Tibial artery (tissue), 4 donors: ENCODE results near the gene PPAT.
A peak's percentile ranks its signal among the peaks of the same experiment; 100 is the strongest.

Experiments
- DNase-seq, 2 donors: peaks; one replicate each; pipeline ENCODE4 v3.0.0-alpha.2; 2019
- H3K27ac ChIP-seq, 2 donors: fragments of 200-600 bp; sonication (generic) in 1 of 2; 1 replicate in 1 of 2; 2 replicates in 1 of 2; pipeline ENCODE4 v1.5.1; 2018 to 2019; ENCODE audit warnings: mild to moderate bottlenecking in 1 of 2
- H3K27me3 ChIP-seq, 2 donors: fragments of 200-600 bp; sonication (generic) in 1 of 2; one replicate each; pipeline versions ENCODE4 v1.5.1 to v1.6.0; 2016 to 2019
- H3K36me3 ChIP-seq, 3 donors: fragments of 200-600 bp; sonication (generic) in 2 of 3; one replicate each; pipeline ENCODE4 v1.5.1; 2016 to 2019; ENCODE audit warnings: mild to moderate bottlenecking in 2 of 3
- H3K4me1 ChIP-seq, 4 donors: fragments of 200-600 bp; sonication (generic) in 2 of 4; 1 replicate in 3 of 4; 2 replicates in 1 of 4; pipeline ENCODE4 v1.5.1; 2016 to 2019
- H3K4me3 ChIP-seq, 2 donors: fragments of 200-600 bp; sonication (generic) in 1 of 2; 1 replicate in 1 of 2; 2 replicates in 1 of 2; pipeline ENCODE4 v1.5.1; 2018 to 2019; ENCODE audit warnings: mild to moderate bottlenecking in 2 of 2
- H3K9me3 ChIP-seq, 3 donors: fragments of 200-600 bp; sonication (generic) in 1 of 3; one replicate each; pipeline ENCODE4 v1.5.1; 2016 to 2019
- CTCF ChIP-seq, 2 experiments: fragments of 200-600 bp in 1 of 2; fragments of 450-650 bp in 1 of 2; IDR thresholded peaks; one replicate each; pipeline ENCODE4 v1.5.1; 2017 to 2019; ENCODE audit warnings: antibody characterized with exemption in 2 of 2, mild to moderate bottlenecking in 1 of 2, moderate library complexity in 1 of 2
- intact Hi-C: fragments of 100-400 bp; cut with DNase I; formaldehyde crosslinking; loops from one replicate; pipeline ENCODE4 v1.15.0; 2023; ENCODE audit warnings: low total_unique reads

Gene PPAT

DNA sequence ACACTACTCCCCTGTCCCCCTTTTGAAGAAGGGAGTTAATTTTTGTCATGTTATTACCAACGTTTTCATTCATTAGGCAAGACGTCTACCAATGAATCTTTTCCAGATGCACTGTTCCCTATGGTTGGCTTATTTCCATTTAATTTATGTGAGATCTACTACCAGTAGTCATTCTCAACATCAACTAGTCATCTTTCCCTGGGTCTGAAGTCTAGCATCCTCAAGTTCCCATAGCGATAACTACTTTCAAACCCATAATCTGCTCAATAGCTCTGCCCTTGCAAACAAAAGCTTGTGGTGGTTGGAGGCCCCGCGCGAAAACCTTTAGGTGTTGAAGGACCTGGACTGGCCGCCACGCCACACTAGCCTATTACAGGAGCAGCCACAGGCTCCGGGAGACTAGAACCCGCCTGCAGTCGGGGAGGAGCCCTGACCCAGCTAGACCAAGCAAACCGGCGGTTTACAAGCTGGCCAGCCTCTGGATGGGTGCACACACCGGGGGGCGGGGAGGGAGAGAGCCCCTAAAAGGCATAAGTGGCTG, 746 bp downstream of the PPAT start:
- Histone ChIP-seq H3K4me3 (peak overlapping the region; percentile 80 to 82), H3K9me3 (no peaks in the 10 kb centered on the region), H3K27ac (peak overlapping the region; percentile 84 to 92), H3K4me1 (peaks cover 0 to 22% (median 10%) of the 10 kb centered on the region in 4 donors), H3K36me3 (no peaks in the 10 kb centered on the region), H3K27me3 (no peaks in the 10 kb centered on the region)
- intact Hi-C loops, result loop anchor here (2.0 to 10.0 kb wide), 2 partner anchors 32 to 360 kb away; partner anchors contain the start of gene SRP72
- peak in 1 of 2 donors; percentile 33 for DNase-seq
- TF ChIP-seq CTCF (IDR thresholded peaks at IDR 0.05), result no peak

- no peak for DNase-seq
- intact Hi-C loops, result loop anchor here (10.0 kb wide), 1 partner anchor 362 kb away; no protein-coding TSS in a partner anchor
Observed at GRCh38 chr4:56433280-56433679, 2.1 kb downstream of the PPAT start.

GRCh38 chr4:56430203-56430602, 5.2 kb downstream of the PPAT start:
- H3K4me3 ChIP-seq, result no peak overlapping the region
- no peaks in the 10 kb centered on the region for H3K27me3 ChIP-seq
- H3K9me3 ChIP-seq, result no peaks in the 10 kb centered on the region
- DNase-seq, result no peak
- H3K36me3 ChIP-seq, result no peaks in the 10 kb centered on the region
- H3K4me1 ChIP-seq, result peaks cover 0 to 13% (median 9%) of the 10 kb centered on the region in 4 donors
- no peak for TF ChIP-seq CTCF (IDR thresholded peaks at IDR 0.05)
- intact Hi-C loops, result loop anchor here (10.0 kb wide), 1 partner anchor 365 kb away; no protein-coding TSS in a partner anchor
- no peak overlapping the region for H3K27ac ChIP-seq

More at GRCh38 chr4:56433280-56433679, 2.1 kb downstream of the PPAT start:
- Histone ChIP-seq H3K27ac (no peak overlapping the region), H3K4me1 (peaks cover 0 to 22% (median 10%) of the 10 kb centered on the region in 4 donors), H3K4me3 (no peak overlapping the region), H3K9me3 (no peaks in the 10 kb centered on the region), H3K27me3 (no peaks in the 10 kb centered on the region), H3K36me3 (no peaks in the 10 kb centered on the region)
- no peak for TF ChIP-seq CTCF (IDR thresholded peaks at IDR 0.05)

DNA sequence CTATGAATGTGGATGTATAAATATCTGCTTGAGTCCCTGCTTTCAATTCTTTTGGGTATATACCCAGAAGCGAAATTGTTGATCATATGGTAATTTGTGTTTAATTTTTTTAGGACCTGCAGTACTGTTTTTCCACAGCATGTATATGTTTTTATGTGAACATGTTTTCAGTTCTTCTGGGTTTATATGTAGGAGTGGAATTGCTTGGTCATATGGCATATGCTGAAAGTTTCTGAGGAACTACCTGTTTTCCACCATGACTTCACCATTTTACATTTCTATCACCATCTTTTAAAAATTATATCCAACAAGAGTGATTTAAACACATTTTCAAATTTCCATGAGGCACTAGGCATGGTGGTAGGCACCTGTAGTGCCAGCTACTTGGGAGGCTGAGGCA, 8.2 kb downstream of the PPAT start:
- TF ChIP-seq CTCF (IDR thresholded peaks at IDR 0.05), result no peak
- no peak overlapping the region for H3K4me3 ChIP-seq
- intact Hi-C loops, result loop anchor here (5.0 kb wide), 1 partner anchor 115 kb away; no protein-coding TSS in a partner anchor

GRCh38 chr4:56426273-56426672, 9.1 kb downstream of the PPAT start:
- no peak for TF ChIP-seq CTCF (IDR thresholded peaks at IDR 0.05)
- H3K4me1 ChIP-seq, result peaks cover 0 to 6% (median 0%) of the 10 kb centered on the region in 4 donors
- H3K27me3 ChIP-seq, result no peaks in the 10 kb centered on the region
- H3K27ac ChIP-seq, result no peak overlapping the region
- intact Hi-C loops, result loop anchor here (5.0 kb wide), 1 partner anchor 116 kb away; no protein-coding TSS in a partner anchor
- H3K4me3 ChIP-seq, result no peak overlapping the region
- no peak for DNase-seq
- no peaks in the 10 kb centered on the region for H3K36me3 ChIP-seq
- H3K9me3 ChIP-seq, result no peaks in the 10 kb centered on the region

More for the DNA sequence above, 8.2 kb downstream of the PPAT start:
- H3K9me3 ChIP-seq, result no peaks in the 10 kb centered on the region
- H3K27me3 ChIP-seq, result no peaks in the 10 kb centered on the region
- H3K27ac ChIP-seq, result no peak overlapping the region
- no peak for DNase-seq
- peaks cover 0 to 6% (median 0%) of the 10 kb centered on the region in 4 donors for H3K4me1 ChIP-seq
- no peaks in the 10 kb centered on the region for H3K36me3 ChIP-seq
